GM15510 (cell line): Measurements from ENCODE around the gene PAX8.

Experiments used
- POLR2A ChIP-seq: IDR thresholded peaks from 3 replicates; pipeline ENCODE4 v1.6.1; 2011; ENCODE audit warnings: borderline replicate concordance; ENCODE audit not compliant: insufficient read length; ENCODE audit errors: extremely low read depth

Gene PAX8

DNA sequence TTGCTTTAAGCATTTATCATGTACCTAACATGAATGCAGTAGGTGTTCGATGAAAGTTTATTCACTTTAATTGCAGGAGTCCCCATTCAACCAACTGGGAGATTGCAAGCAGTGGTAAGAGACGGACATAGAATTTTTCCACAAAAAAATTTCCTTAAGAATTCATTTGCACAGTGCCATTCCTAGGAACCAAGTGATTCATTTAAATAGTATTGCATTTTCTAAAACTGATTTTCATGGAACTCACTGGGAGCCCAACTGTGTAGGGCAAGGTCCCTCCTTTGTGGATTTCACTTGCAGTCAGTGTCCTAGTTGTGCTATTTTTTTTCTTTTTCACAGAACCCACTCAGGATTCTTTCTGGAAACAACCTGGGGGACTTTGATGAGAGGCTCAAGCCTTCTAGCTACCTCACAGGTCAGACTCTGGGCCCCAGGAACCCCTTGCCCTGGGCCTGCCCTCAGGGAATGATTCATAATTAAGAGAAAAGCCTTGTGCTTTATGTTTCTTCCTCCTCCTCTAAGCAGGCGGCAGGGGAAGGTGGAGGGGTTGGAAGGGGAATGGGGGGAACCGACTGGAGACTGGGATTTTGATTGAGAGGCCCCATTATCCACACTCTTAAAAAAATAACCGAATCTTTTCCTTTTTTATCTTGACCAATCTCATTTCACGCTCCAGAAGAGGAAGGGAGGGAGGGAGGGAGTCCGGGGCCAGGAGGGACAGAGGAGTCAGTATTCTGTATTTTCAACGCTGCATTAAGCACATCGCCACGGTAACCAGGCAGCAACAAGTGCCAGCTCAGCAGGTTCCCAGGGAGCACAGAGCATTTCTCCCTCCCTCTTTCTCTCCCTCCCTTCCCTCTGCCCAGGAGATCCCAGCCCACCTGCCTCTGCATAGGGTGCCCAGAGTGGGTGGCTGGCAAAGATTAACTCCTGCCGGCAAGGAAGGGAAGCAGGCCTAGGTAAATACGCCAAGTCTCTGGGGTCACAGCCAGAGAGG lies 53.2 kb downstream of the PAX8 start:
- no peak for TF ChIP-seq POLR2A

DNA sequence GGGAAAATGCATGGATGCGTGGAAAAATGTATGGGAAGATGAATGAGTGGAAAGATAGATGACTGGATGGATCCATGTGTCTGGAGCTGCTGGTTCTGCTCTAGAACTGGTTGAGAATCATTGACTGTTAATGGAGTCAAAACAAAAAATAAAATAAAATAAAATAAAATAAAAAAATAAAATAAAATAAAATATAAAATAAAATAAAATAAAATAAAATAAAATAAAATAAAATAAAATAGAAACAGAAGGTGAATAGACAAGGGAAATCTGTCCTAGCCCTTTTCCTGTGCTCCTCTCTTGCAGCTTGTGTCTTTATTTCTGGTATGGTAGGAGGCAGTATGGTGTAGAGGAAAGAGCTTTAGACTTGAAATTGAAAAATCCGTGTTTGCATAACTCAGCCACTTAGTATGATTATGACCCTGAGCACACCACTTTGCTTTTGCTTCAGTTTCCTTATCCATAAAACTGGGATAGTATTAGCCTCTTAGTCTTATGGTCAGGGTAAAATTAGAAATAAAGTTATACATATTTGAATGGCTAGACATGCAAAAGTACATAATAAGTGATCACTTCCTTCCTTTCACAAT lies 54.0 kb downstream of the PAX8 start:
- TF ChIP-seq POLR2A = no peak

DNA sequence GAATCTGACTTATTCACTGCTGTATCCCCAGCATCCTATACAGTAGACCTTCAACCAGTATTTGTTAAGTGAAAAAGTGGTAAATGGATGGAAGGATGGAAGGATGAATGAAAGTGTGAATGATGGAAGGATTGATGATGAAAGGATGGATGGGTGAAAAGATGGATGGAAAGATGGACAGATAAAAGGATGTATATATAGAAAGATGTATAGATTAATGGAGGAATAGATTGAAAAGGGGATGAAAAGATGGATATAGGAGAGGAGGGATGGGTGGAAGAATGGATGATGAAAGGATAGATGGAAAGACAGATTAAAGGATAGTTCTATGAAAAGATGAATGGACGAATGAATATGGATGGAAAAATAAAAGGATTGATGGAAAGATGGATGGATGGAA lies 54.9 kb downstream of the PAX8 start:
- TF ChIP-seq POLR2A = no peak

DNA sequence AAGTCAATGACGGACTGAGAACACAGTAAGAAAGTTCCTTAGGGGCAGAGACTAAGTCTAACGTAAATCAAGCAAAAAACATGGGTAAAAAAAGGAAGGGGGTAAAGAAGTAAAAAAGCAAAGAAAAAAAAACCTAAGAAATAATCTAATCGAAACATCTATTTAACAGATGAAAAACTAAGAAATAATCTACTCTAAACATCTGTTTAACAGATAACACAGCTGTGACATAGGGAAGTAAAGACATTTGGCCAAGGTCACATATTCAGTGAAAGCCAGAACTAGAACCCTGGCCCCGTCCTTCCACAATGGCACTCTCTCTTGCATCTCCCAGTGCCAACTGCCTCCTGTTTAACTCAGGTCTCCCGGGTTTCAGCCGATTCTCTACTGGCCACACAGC lies 56.9 kb downstream of the PAX8 start:
- no peak for TF ChIP-seq POLR2A

DNA sequence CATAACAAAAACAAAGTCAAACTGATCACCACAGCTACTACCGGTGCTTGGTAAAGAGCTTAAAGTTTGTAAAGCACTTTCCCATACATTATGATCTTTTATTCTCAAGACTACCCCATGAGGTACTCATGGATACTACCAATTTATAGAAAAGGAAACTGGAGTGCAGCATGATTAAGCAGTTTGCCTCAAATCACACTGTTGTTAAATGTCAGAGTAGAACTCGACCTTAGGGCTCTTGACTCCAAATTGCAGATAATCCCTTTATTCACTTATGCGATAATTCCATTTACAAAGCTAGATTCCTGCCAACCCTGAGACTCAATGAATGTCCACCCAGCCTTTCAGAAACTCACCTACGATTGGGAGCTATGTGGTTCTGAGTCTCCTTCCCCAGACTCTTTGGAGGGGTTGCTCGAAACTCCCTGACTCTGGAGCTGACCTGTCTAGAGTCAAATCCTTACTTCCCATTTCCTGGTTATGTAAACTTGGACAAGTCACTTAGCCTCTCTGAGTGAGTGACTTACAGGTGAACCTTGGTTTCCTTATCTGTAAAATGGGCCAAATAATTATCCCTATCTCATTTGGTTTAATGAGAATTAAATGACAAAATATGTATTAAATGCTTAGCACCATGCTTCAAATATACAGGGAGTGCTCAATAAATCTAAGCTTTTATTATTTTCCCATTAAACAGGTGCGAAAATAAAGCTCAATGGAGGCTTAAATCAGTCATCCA lies 57.6 kb downstream of the PAX8 start:
- TF ChIP-seq POLR2A = no peak

DNA sequence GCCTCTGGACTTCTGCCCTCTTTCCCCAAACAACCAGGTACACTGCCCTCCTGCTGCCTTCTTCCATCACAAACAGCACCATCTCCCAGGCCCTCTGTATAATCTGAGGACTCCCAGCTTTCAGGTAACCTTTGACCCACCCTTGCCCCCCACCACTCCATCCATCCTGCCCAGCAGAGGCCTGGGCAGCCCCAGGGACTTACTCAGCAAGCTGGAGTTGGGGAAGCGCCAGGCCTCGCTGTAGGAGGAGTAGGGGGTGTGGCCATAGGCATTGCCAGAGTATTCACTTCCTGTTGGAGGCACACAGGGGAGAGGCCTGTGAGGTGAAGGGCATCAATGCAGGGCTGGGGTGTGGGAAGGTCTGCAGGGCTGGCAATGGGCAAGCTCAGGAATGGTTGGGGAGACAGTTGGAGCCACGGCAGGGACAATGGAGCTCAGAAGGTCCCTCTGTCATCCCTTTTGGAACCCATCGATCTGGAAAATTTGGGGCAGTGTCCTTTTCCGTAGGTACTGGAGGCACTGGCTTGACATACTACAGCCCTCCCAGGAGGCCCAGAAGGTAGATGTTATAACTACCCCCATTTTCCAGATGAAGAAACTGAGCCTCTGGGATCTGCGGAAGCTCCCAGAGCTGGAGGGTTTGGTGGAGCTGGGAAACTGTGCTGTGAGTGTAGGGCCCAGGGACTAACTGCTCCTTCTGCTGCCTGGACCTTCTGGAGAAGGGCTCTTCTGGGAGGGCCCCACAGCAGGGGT lies 58.7 kb downstream of the PAX8 start:
- TF ChIP-seq POLR2A = no peak

DNA sequence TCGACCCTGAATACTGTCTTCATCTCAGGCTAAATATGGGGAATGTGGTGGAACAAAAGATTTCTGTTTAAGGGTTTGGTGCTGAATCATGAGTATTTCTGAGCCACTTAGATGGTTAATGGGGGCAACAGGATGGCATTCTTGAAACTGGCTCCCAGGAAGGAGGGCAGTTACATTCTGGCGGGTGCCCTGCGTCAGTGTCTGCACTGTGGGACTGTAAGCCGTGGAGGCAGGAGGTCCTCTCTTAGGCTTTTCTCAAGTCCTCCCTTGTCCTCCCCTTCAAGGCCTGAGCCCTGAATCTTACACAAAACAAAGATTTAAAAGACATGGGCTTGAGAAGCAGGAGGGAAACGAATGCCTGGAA lies 59.2 kb downstream of the PAX8 start:
- no peak for TF ChIP-seq POLR2A

DNA sequence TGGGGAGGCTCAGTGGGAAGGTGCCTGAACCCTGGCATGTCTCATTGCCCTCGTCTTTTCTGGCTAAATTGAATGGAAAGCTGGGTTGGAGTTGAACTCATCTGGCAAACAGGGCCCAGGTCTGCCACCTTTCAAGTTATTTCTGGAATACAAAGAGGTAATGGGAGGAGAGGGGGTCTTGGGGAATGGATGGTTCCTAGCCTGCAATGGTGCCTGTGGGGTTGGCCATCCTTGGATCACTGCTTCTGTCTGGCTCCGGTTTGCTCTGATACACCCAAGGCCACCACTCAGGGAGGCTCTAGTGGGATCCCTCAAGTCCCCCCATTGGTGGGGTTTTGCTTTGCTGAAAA lies 59.7 kb downstream of the PAX8 start:
- TF ChIP-seq POLR2A = no peak

DNA sequence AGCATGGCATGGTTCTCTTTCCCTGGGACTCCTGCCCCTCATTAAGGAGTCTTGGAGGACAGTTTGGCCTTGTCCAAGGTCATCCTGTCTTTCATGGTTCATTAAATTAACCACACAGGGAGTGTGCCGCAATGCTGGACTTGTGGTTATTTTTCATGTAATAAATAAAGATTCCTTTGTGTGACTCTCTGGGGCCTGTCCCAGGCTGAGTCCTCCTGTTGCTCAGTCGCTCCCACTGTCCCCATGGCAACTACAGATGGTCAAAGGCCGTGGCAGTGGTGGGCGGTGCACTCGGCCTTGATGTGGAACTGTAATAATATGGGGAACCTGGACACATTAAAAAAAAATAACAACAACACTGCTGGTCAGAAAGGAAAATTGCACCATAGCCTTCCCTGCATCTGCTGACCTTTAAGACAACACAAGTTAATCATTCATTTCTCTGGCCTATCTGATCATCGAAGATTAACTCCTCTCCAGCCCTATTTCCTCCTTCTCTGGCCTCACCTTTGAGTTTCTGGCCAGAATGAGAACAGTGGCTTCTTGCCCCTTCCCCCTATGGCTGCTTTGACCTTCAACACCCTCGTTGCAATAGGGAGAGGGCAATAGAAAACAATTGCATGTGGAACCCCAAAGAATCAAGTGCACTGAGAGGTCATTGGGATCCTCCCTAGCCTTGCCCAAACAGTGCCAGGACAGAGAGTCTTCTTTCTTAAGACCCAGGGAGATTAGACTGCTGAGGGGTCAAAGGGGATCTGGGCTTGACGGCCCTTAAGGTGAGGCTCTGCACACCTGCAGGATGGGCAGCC lies 60.2 kb downstream of the PAX8 start:
- TF ChIP-seq POLR2A = no peak

DNA sequence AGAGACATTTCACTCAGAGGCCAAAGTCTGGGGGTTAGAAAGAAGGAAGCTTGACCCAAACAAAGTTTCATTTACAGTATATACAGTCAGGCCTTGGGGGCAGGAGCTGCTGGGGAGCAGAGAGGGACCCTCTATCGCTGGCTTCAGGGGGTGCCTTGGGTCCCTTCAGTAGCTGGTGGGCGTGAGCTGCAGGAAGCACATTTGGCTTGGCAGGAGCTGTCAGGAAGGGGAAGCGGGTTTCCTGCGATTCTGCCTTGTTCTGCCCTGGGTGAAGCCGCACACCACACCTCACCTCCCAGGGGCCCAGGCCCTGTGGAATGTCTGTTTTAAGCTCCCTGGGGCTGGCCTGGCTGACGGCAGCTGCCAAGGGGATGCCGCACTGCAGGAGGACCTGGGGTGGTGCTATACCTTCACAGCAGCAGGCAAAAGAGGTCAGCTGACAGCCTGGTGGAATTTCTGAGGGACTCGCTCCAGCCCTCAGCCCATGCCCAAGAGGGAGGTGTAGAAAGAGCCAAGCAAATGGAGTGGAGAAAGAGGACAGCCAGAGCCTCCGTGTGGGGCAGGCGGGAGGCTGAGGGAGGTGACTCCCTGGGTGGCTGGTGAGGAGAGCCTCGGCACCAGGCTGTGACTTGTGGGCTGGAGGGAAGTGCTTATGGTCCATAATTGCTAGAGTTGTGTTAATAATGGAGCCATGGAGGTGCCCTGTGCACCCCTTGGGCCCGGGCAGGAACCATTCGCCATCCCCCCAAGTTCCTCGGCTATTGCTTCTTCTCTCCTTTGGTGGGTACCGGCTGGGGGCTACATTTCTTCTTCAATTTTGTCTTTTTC lies 61.1 kb downstream of the PAX8 start:
- no peak for TF ChIP-seq POLR2A

DNA sequence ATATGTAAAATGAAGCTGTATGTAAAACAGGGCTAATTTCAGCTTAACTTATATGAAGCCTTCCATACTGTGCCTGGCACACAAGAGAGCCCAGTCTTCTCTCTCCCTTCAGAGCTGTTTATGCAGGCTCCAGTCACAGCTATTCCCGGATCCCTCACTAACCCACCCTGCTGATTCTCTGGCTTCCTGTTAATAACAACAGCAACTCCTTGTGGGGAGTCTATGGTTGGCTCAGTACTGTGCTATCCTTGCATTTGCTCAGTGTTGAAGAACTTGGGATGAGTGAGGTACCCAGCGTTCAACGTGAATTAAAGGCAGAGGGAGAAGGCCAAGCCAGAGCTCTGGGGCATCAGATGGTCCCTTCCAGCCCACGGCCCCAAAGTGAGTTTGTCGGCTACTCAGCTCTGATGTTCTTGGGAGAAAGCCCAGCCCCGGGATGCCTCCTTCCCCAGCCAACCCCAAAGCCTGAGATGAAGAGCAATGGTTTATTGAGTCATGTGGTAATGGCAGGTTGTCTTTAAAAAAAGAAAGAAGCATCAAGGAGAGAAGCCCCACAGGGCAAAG lies 61.7 kb downstream of the PAX8 start:
- no peak for TF ChIP-seq POLR2A

DNA sequence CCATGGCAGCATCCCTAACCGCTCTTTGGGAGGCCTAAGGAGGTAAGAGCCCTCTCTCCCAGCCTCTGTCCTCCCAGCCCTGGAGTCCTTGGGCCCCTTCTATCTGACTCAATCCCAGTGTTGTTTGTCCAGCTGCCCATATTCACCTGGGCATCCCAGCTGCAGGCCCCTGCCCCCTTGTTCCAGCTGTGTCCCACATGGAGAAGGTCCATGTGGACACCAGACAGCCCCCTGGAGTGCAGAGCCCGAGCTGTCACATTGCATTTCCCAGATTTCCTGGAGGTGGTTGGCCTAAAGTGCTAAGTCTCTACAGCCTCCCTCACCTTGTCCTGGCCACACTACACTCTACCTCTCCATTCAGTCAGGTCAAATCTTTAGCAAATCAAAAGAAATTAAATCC lies 62.4 kb downstream of the PAX8 start:
- TF ChIP-seq POLR2A = no peak

DNA sequence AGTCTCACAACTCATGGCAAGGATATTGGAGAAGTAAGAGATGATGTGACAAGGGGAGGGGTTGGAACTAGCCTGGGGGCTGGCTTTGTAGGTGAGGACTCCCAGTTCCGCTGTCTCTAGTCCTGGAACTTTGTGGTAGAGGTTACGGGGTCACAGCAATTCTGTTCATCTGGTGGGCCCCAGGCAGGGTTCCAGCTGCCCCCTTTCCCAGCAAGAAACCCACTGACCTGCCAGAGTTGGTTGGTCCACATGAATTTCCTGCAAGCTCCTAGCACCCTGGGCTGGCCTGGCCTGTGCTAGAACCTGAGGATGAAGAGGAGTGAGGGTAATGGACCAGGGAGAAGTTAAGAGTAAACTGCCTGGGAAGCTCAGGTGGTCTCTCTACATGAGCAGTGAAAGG lies 63.7 kb downstream of the PAX8 start:
- no peak for TF ChIP-seq POLR2A
